HepG2 (cell line): ENCODE measurements around the gene SAMM50. TPM values are rescaled to one million over a fixed set of nuclear protein-coding genes. Genes with fewer than 3 reads are reported as not detected.

ENCODE experiments used
- SP1 ChIP-seq, 2 experiments: fragments of 450-650 bp in 1 of 2; sonication (generic) in 1 of 2; formaldehyde crosslinking in 1 of 2; IDR thresholded peaks; 2 replicates each; pipeline versions ENCODE4 v1.4.0 to v1.6.1; 2016 to 2020; ENCODE audit warnings: missing genetic modification reagents in 1 of 2
- U2AF1 ChIP-seq: fragments of 200-400 bp; formaldehyde crosslinking; optimal IDR thresholded peaks from 2 replicates; pipeline ENCODE3; 2017; ENCODE audit warnings: mild to moderate bottlenecking, low read depth, low read length
- ZNF550 ChIP-seq: sonication (generic); formaldehyde crosslinking; IDR thresholded peaks from 2 replicates; pipeline ENCODE4 v1.4.0; 2020; ENCODE audit warnings: mild to moderate bottlenecking, missing genetic modification reagents, borderline replicate concordance
- ZNF552 ChIP-seq: sonication (generic); formaldehyde crosslinking; IDR thresholded peaks from 2 replicates; pipeline ENCODE4 v1.9.0; 2022; ENCODE audit warnings: missing genetic modification reagents, mild to moderate bottlenecking, borderline replicate concordance
- ZNF773 ChIP-seq: sonication (generic); formaldehyde crosslinking; IDR thresholded peaks from 2 replicates; pipeline ENCODE4 v1.4.0; 2020; ENCODE audit warnings: missing genetic modification reagents, borderline replicate concordance
- ZNF777 ChIP-seq: sonication (generic); formaldehyde crosslinking; IDR thresholded peaks from 2 replicates; pipeline ENCODE4 v1.4.0; 2020; ENCODE audit warnings: missing genetic modification reagents
- ZSCAN31 ChIP-seq: sonication (generic); formaldehyde crosslinking; IDR thresholded peaks from 2 replicates; pipeline ENCODE4 v1.5.0; 2020; ENCODE audit warnings: low read depth, mild to moderate bottlenecking, missing genetic modification reagents
- polyA plus RNA-seq, 8 experiments: library from polyadenylated mRNA; depleted of rRNA in 3 of 8; stranded (reverse) in 7 of 8; unstranded in 1 of 8; fragments of >200 nt; fragmentation: Illumina TruSeq in 4 of 8; extraction: Trizol in 4 of 8; gene quantifications; 2 replicates each; pipeline versions ENCODE4 v1.2.1 to v1.2.3, GENCODE V29; 2011 to 2016; ENCODE audit warnings: low read depth in 4 of 8, missing spikeins in 1 of 8, mixed read lengths in 1 of 8; ENCODE audit not compliant: insufficient read depth in 1 of 8
- total RNA-seq, 5 experiments: library from RNA; depleted of rRNA; stranded (reverse); fragments of >200 nt; fragmentation: Illumina TruSeq; extraction: Trizol; gene quantifications; 2 replicates each; pipeline ENCODE4 v1.2.3, GENCODE V29; 2016; ENCODE audit warnings: low read depth in 1 of 5
- TF ChIP-seq, protein P1 (sequence below): sonication (generic); formaldehyde crosslinking; IDR thresholded peaks from 2 replicates; pipeline ENCODE4 v1.4.0; 2020; ENCODE audit warnings: missing genetic modification reagents
- TF ChIP-seq, protein P2 (sequence below): sonication (generic); formaldehyde crosslinking; IDR thresholded peaks from 2 replicates; pipeline ENCODE4 v1.8.1; 2022; ENCODE audit warnings: mild to moderate bottlenecking, missing genetic modification reagents
- TF ChIP-seq, protein P3 (sequence below): sonication (generic); formaldehyde crosslinking; IDR thresholded peaks from 2 replicates; pipeline ENCODE4; 2020; ENCODE audit warnings: missing genetic modification reagents, mild to moderate bottlenecking, borderline replicate concordance
- TF ChIP-seq, protein P4 (sequence below): sonication (generic); formaldehyde crosslinking; IDR thresholded peaks from 2 replicates; pipeline ENCODE4 v1.4.0; 2020; ENCODE audit warnings: missing genetic modification reagents, borderline replicate concordance

The SAMM50 gene
- total and polyA plus RNA-seq, 2 of the 13 experiments (the other 11 are each of a cell fraction or from before 2014, with no cell fraction given) = 34.7 to 63.4 TPM

DNA sequence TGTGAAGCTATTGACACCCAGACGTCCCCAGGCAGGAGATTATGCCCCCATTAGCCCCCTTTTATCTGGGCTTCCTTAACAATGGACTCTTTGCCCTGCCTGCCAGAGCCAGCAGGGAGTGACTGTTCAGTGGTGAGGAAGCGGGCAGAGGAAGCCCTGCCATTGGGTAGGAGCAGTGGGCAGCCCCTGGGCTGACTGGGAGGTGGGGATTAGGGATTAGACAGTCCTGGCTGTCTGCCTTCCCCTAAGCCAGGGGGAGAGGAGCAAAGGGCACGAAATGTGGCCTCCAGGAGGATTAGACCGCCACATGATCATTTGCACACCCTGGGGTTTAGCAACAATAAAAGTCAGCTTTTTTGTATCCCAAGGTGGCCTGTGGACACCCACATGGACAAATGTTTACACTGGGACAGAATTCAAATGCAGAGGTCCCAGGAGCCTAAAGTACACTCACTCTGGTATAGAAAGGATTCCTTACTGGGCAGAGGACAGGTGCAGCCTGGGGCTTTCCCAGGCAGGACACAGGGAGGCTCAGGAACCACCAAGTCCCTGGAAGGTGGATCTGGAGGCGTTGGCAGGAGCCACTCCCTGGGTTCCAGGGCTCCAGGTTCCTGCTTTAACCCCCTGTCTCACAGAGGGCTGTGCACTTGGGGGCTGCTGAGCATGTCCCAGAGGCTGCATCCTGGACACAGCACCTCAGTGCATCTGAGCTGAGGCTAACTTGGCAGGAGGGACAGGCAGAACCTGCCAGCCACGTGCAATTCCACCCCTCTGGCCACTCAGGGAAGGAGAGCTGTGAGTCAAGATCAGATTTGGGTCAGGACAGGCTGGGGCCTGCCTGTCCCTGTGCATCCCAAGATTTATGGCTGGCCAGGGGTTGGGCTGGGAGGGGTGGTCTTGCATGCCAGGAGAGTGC is 29.6 kb upstream of the SAMM50 start (continued):
- no peak for TF ChIP-seq ZNF773 (CRISPR knock-in tag)
- no peak; the same call in 1 of the 2 replicates for TF ChIP-seq ZNF777 (CRISPR knock-in tag)
- no peak for TF ChIP-seq U2AF1
- TF ChIP-seq, protein P1, sequence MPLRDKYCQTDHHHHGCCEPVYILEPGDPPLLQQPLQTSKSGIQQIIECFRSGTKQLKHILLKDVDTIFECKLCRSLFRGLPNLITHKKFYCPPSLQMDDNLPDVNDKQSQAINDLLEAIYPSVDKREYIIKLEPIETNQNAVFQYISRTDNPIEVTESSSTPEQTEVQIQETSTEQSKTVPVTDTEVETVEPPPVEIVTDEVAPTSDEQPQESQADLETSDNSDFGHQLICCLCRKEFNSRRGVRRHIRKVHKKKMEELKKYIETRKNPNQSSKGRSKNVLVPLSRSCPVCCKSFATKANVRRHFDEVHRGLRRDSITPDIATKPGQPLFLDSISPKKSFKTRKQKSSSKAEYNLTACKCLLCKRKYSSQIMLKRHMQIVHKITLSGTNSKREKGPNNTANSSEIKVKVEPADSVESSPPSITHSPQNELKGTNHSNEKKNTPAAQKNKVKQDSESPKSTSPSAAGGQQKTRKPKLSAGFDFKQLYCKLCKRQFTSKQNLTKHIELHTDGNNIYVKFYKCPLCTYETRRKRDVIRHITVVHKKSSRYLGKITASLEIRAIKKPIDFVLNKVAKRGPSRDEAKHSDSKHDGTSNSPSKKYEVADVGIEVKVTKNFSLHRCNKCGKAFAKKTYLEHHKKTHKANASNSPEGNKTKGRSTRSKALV (CRISPR knock-in tag) = no peak
- no peak for TF ChIP-seq ZNF552 (CRISPR knock-in tag)
- TF ChIP-seq ZSCAN31 (CRISPR knock-in tag) = peak; percentile 58; the same call in 1 of the 2 replicates
- TF ChIP-seq, protein P2, sequence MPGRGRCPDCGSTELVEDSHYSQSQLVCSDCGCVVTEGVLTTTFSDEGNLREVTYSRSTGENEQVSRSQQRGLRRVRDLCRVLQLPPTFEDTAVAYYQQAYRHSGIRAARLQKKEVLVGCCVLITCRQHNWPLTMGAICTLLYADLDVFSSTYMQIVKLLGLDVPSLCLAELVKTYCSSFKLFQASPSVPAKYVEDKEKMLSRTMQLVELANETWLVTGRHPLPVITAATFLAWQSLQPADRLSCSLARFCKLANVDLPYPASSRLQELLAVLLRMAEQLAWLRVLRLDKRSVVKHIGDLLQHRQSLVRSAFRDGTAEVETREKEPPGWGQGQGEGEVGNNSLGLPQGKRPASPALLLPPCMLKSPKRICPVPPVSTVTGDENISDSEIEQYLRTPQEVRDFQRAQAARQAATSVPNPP (CRISPR knock-in tag) = no peak
- TF ChIP-seq SP1 (IDR thresholded peaks at IDR 0.05) = no peak
- no peak; the same call in 1 of the 2 replicates for TF ChIP-seq SP1 (CRISPR knock-in tag; IDR thresholded peaks at IDR 0.05)
- TF ChIP-seq, protein P3, sequence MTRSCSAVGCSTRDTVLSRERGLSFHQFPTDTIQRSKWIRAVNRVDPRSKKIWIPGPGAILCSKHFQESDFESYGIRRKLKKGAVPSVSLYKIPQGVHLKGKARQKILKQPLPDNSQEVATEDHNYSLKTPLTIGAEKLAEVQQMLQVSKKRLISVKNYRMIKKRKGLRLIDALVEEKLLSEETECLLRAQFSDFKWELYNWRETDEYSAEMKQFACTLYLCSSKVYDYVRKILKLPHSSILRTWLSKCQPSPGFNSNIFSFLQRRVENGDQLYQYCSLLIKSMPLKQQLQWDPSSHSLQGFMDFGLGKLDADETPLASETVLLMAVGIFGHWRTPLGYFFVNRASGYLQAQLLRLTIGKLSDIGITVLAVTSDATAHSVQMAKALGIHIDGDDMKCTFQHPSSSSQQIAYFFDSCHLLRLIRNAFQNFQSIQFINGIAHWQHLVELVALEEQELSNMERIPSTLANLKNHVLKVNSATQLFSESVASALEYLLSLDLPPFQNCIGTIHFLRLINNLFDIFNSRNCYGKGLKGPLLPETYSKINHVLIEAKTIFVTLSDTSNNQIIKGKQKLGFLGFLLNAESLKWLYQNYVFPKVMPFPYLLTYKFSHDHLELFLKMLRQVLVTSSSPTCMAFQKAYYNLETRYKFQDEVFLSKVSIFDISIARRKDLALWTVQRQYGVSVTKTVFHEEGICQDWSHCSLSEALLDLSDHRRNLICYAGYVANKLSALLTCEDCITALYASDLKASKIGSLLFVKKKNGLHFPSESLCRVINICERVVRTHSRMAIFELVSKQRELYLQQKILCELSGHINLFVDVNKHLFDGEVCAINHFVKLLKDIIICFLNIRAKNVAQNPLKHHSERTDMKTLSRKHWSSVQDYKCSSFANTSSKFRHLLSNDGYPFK (CRISPR knock-in tag) = 0 out of 2 replicates have a peak, but pooled peaks have one; percentile 22
- TF ChIP-seq, protein P4, sequence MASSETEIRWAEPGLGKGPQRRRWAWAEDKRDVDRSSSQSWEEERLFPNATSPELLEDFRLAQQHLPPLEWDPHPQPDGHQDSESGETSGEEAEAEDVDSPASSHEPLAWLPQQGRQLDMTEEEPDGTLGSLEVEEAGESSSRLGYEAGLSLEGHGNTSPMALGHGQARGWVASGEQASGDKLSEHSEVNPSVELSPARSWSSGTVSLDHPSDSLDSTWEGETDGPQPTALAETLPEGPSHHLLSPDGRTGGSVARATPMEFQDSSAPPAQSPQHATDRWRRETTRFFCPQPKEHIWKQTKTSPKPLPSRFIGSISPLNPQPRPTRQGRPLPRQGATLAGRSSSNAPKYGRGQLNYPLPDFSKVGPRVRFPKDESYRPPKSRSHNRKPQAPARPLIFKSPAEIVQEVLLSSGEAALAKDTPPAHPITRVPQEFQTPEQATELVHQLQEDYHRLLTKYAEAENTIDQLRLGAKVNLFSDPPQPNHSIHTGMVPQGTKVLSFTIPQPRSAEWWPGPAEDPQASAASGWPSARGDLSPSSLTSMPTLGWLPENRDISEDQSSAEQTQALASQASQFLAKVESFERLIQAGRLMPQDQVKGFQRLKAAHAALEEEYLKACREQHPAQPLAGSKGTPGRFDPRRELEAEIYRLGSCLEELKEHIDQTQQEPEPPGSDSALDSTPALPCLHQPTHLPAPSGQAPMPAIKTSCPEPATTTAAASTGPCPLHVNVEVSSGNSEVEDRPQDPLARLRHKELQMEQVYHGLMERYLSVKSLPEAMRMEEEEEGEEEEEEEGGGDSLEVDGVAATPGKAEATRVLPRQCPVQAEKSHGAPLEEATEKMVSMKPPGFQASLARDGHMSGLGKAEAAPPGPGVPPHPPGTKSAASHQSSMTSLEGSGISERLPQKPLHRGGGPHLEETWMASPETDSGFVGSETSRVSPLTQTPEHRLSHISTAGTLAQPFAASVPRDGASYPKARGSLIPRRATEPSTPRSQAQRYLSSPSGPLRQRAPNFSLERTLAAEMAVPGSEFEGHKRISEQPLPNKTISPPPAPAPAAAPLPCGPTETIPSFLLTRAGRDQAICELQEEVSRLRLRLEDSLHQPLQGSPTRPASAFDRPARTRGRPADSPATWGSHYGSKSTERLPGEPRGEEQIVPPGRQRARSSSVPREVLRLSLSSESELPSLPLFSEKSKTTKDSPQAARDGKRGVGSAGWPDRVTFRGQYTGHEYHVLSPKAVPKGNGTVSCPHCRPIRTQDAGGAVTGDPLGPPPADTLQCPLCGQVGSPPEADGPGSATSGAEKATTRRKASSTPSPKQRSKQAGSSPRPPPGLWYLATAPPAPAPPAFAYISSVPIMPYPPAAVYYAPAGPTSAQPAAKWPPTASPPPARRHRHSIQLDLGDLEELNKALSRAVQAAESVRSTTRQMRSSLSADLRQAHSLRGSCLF (CRISPR knock-in tag) = no peak
- no peak for TF ChIP-seq ZNF550
